Lower leg skin (tissue), 4 donors: Measurements from ENCODE around the gene GAB1. TPM values are rescaled to one million over a fixed set of nuclear protein-coding genes. Genes with fewer than 3 reads are reported as not detected.

Source experiments
- DNase-seq, 2 donors: peaks; one replicate each; pipeline ENCODE4 v3.0.0-alpha.2; 2019; ENCODE audit warnings: low spot score in 2 of 2
- H3K4me3 ChIP-seq: fragments of 200-600 bp; sonication (generic); 2 replicates; pipeline ENCODE4 v1.5.1; 2017; ENCODE audit warnings: mild to moderate bottlenecking, low read depth; ENCODE audit not compliant: poor library complexity, severe bottlenecking
- CTCF ChIP-seq, 3 donors: fragments of 450-650 bp; IDR thresholded peaks; one replicate each; pipeline ENCODE4 v1.5.1; 2016; ENCODE audit warnings: antibody characterized with exemption in 3 of 3, mild to moderate bottlenecking in 3 of 3, moderate library complexity in 2 of 3
- POLR2A ChIP-seq, 2 donors: fragments of 450-650 bp; IDR thresholded peaks; one replicate each; pipeline ENCODE4 v1.6.1; 2016 to 2017; ENCODE audit warnings: antibody characterized with exemption in 2 of 2, mild to moderate bottlenecking in 1 of 2, moderate library complexity in 1 of 2
- WGBS, 2 donors: methylation state at CpG; one replicate each; pipeline ENCODE4 v1.1.5; 2018; 5-methylcytosine and 5-hydroxymethylcytosine counted together
- intact Hi-C: fragments of 100-400 bp; cut with DNase I; formaldehyde crosslinking; loops from one replicate; pipeline ENCODE4 v1.15.0; 2023; ENCODE audit warnings: low total_unique reads
- total RNA-seq, 4 donors: library from RNA; depleted of rRNA; stranded (reverse); fragments of >200 nt; gene quantifications; one replicate each; pipeline ENCODE4 v1.1.0, GENCODE V29; 2016

The GAB1 gene
- total RNA-seq, 4 donors from 2014 or later, result 25.7 to 42.9 (median 37.3) TPM

- intact Hi-C loops, result no loop called here
- TF ChIP-seq POLR2A (IDR thresholded peaks at IDR 0.05) (no peak), CTCF (IDR thresholded peaks at IDR 0.05) (no peak)
- 68 to 82% methylated on average over 1 of the region's 1 CpG for WGBS, 2 donors
- DNase-seq, result no peak
- no peak overlapping the region for H3K4me3 ChIP-seq
These were observed 56.5 kb downstream of the GAB1 start for GRCh38 chr4:143393195-143393594.

GRCh38 chr4:143394739-143395453, 58.2 kb downstream of the GAB1 start:
- intact Hi-C loops, result no loop called here
- H3K4me3 ChIP-seq, result no peak overlapping the region
- no peak for DNase-seq
- 76 to 77% methylated on average over 3 of the region's 3 CpGs for WGBS, 2 donors
- no peak for TF ChIP-seq CTCF (IDR thresholded peaks at IDR 0.05)
- TF ChIP-seq POLR2A (IDR thresholded peaks at IDR 0.05), result no peak

- H3K4me3 ChIP-seq, result no peak overlapping the region
- 74 to 85% methylated on average over 1 of the region's 1 CpG for WGBS, 2 donors
- intact Hi-C loops, result no loop called here
- TF ChIP-seq POLR2A (IDR thresholded peaks at IDR 0.05), result no peak
- no peak for TF ChIP-seq CTCF (IDR thresholded peaks at IDR 0.05)
- no peak for DNase-seq
These were observed 60.0 kb downstream of the GAB1 start for GRCh38 chr4:143396695-143397094.

GRCh38 chr4:143397335-143397734, 60.7 kb downstream of the GAB1 start:
- H3K4me3 ChIP-seq, result no peak overlapping the region
- TF ChIP-seq CTCF (IDR thresholded peaks at IDR 0.05) (no peak), POLR2A (IDR thresholded peaks at IDR 0.05) (no peak)
- 28 to 34% methylated on average over 1 of the region's 1 CpG for WGBS, 2 donors
- no peak for DNase-seq
- intact Hi-C loops, result no loop called here

GRCh38 chr4:143397887-143398286, 61.2 kb downstream of the GAB1 start:
- TF ChIP-seq CTCF (IDR thresholded peaks at IDR 0.05), result no peak
- no peak for TF ChIP-seq POLR2A (IDR thresholded peaks at IDR 0.05)
- intact Hi-C loops, result no loop called here
- no peak overlapping the region for H3K4me3 ChIP-seq
- WGBS, 2 donors, result 86% methylated on average over 1 of the region's 1 CpG
- DNase-seq, result no peak
